CD4-positive, alpha-beta memory T cell (primary cell): ENCODE data around the gene HYAL2. TPM values are rescaled to one million over a fixed set of nuclear protein-coding genes. Genes with fewer than 3 reads are reported as not detected.

Experiments
- CTCF ChIA-PET: fragments of 350-600 bp; sonication (Branson Sonifier 250); formaldehyde crosslinking; loops from one replicate; lab custom pipeline; 2021; ENCODE audit warnings: inconsistent platforms; ENCODE audit not compliant: partially characterized antibody; lab: Charles Lee
- POLR2A ChIA-PET: fragments of 350-600 bp; sonication (Branson Sonifier 250); formaldehyde crosslinking; loops from one replicate; lab custom pipeline; 2021; ENCODE audit not compliant: partially characterized antibody; lab: Charles Lee
- DNase-seq, 5 donors: peaks; one replicate each; pipeline versions ENCODE4 v3.0.0 to v3.0.0-alpha.2; 2020 to 2022; ENCODE audit warnings: mixed read lengths in 1 of 5
- H3K27ac ChIP-seq: one replicate; pipeline ENCODE4 v1.7.0; 2013; ENCODE audit warnings: low read depth, low read length
- H3K27me3 ChIP-seq: 2 replicates; pipeline ENCODE4 v1.7.0; 2013; ENCODE audit warnings: mild to moderate bottlenecking, low read length, moderate library complexity; ENCODE audit not compliant: insufficient read depth
- H3K36me3 ChIP-seq: 2 replicates; pipeline ENCODE4 v1.7.0; 2013; ENCODE audit warnings: mild to moderate bottlenecking, low read length, moderate library complexity; ENCODE audit not compliant: insufficient read depth
- H3K4me1 ChIP-seq: 2 replicates; pipeline ENCODE4 v1.7.0; 2013; ENCODE audit warnings: mild to moderate bottlenecking, low read length, moderate library complexity; ENCODE audit not compliant: insufficient read depth
- H3K4me3 ChIP-seq, 2 donors: one replicate each; pipeline ENCODE4 v1.7.0; 2013; ENCODE audit warnings: low read length in 2 of 2, mild to moderate bottlenecking in 1 of 2
- H3K9me3 ChIP-seq, 2 donors: one replicate each; pipeline ENCODE4 v1.7.0; 2013; ENCODE audit warnings: low read length in 2 of 2, control low read depth in 1 of 2; ENCODE audit not compliant: control insufficient read depth in 1 of 2
- H3K27ac Mint-ChIP-seq, 7 donors: one replicate each; pipeline ENCODE4 v1.8.0; 2020 to 2021; ENCODE audit warnings: mixed read lengths in 7 of 7, mild to moderate bottlenecking in 6 of 7, inconsistent platforms in 3 of 7, moderate library complexity in 3 of 7
- H3K27me3 Mint-ChIP-seq, 2 donors: one replicate each; pipeline ENCODE4 v1.8.0; 2020 to 2021; ENCODE audit warnings: mixed read lengths in 2 of 2
- H3K36me3 Mint-ChIP-seq, 2 donors: one replicate each; pipeline ENCODE4 v1.8.0; 2020 to 2021; ENCODE audit warnings: mixed read lengths in 2 of 2, inconsistent platforms in 1 of 2, mild to moderate bottlenecking in 1 of 2
- H3K4me1 Mint-ChIP-seq, 4 donors: one replicate each; pipeline ENCODE4 v1.8.0; 2020 to 2021; ENCODE audit warnings: mixed read lengths in 4 of 4, mild to moderate bottlenecking in 1 of 4
- H3K4me3 Mint-ChIP-seq, 8 donors: one replicate each; pipeline ENCODE4 v1.8.0; 2020 to 2021; ENCODE audit warnings: mixed read lengths in 8 of 8, mild to moderate bottlenecking in 7 of 8, moderate library complexity in 6 of 8, inconsistent platforms in 3 of 8
- H3K9me3 Mint-ChIP-seq, 8 donors: one replicate each; pipeline ENCODE4 v1.8.0; 2020 to 2021; ENCODE audit warnings: mixed read lengths in 8 of 8, mild to moderate bottlenecking in 5 of 8, inconsistent platforms in 3 of 8, moderate library complexity in 1 of 8
- intact Hi-C: fragments of 100-400 bp; cut with micrococcal nuclease; formaldehyde crosslinking; loops from one replicate; pipeline ENCODE4 v1.15.1; 2023
- polyA plus RNA-seq, 2 donors: library from polyadenylated mRNA; unstranded; fragments of 300-500 nt; fragmentation: Illumina TruSeq; gene quantifications; one replicate each; pipeline ENCODE4 v1.2.3, GENCODE V29; 2021
- total RNA-seq, 2 experiments: library from RNA; stranded (reverse); gene quantifications; one replicate each; pipeline ENCODE4 v1.2.3, GENCODE V29; 2021

The HYAL2 gene
- total and polyA plus RNA-seq, 4 experiments from 2014 or later, result 3.7 to 12.3 (median 7.2) TPM

GRCh38 chr3:50304601-50305000 lies 17.9 kb downstream of the HYAL2 start:
- Histone ChIP-seq H3K9me3 (no peaks in the 10 kb centered on the region), H3K27ac (no peak overlapping the region), H3K36me3 (no peaks in the 10 kb centered on the region), H3K27me3 (no peaks in the 10 kb centered on the region), H3K4me3 (no peak overlapping the region), H3K4me1 (peaks cover 12% of the 10 kb centered on the region)
- H3K9me3 Mint-ChIP-seq, result no peaks in the 10 kb centered on the region
- ChIA-PET POLR2A (no interaction called here), CTCF (no interaction called here)
- H3K27ac Mint-ChIP-seq, result peak overlapping the region in 4 of 7 donors; percentile 7 to 57 (median 30)
- intact Hi-C loops, result no loop called here
- H3K36me3 Mint-ChIP-seq, result no peaks in the 10 kb centered on the region
- H3K4me3 Mint-ChIP-seq, result no peak overlapping the region
- peaks cover 11 to 16% (median 14%) of the 10 kb centered on the region in 4 donors for H3K4me1 Mint-ChIP-seq
- no peaks in the 10 kb centered on the region for H3K27me3 Mint-ChIP-seq
- peak in 1 of 5 donors; percentile 8 for DNase-seq

DNA sequence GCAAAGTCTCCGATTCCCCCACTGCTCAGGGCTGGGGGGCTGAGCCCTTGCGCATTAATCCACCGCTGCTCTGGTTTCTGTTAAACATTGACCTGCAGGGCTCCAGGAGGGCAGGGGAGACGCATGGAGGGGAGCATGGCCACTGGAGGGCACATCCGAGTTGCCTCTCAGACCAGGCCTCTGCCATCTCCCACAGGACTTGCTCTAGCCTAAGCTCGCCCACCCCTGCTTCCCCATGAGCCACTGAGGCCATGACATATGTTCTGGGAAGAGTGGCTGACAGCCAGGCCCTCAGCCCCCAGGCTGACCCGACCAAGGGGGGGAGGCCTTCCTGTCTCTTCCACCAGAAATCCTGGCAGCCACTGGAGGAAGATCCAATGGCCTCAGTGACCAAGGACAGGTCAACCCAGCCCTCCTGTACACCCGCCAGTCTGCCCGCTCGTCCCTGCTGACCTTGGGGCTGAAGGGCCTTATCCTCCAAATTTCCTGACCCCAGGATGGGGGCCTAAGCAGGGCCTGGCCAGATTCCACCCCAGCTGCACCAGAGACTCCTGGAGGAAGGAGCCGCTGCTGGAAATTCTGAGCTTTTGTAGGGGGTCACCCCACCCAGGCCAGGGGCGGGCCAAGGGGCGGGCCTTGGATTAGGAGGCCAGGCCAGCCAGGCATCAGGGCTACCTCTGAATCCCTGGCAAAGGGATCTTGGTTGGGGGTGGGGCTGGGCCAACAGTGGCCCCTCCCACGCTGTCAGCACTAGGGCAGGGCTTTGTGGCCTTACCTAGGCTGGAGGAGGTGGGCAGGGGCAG lies 19.3 kb downstream of the HYAL2 start, which contains the start of gene HYAL1:
HYAL1 (minus strand) TSS at position 562 of the 803 bp plus-strand sequence. CDS start 618 bp downstream, outside the sequence.
- POLR2A ChIA-PET, result interaction anchor here (0.9 kb wide), 1 partner anchor 35 kb away, joined by 3 read pairs; no protein-coding TSS in a partner anchor
- Histone ChIP-seq H3K36me3 (no peaks in the 10 kb centered on the region), H3K4me3 (no peak within 1 kb of the TSS), H3K9me3 (no peaks in the 10 kb centered on the region), H3K4me1 (peaks cover 18% of the 10 kb centered on the region), H3K27me3 (no peaks in the 10 kb centered on the region), H3K27ac (no peak within 1 kb of the TSS)
- H3K4me3 Mint-ChIP-seq, result no peak within 1 kb of the TSS
- H3K4me1 Mint-ChIP-seq, result peaks cover 12 to 29% (median 18%) of the 10 kb centered on the region in 4 donors
- intact Hi-C loops, result no loop called here
- CTCF ChIA-PET, result interaction anchor here (1.0 kb wide), 1 partner anchor 34 kb away, joined by 3 read pairs; no protein-coding TSS in a partner anchor
- H3K27me3 Mint-ChIP-seq, result no peaks in the 10 kb centered on the region
- H3K27ac Mint-ChIP-seq, result no peak within 1 kb of the TSS
- peak in 1 of 5 donors; percentile 31 for DNase-seq
- peaks cover 0 to 7% of the 10 kb centered on the region in 2 donors for H3K36me3 Mint-ChIP-seq
- no peaks in the 10 kb centered on the region for H3K9me3 Mint-ChIP-seq

GRCh38 chr3:50302095-50303012 lies 20.2 kb downstream of the HYAL2 start:
- H3K4me3 Mint-ChIP-seq, result peak overlapping the region in 1 of 8 donors; percentile 7
- H3K27me3 ChIP-seq, result no peaks in the 10 kb centered on the region
- H3K4me1 ChIP-seq, result peaks cover 25% of the 10 kb centered on the region
- H3K36me3 ChIP-seq, result no peaks in the 10 kb centered on the region
- CTCF ChIA-PET, result interaction anchor here (0.7 to 1.0 kb wide), 2 partner anchors 35 to 265 kb away, joined by 3 read pairs; partner anchors contain the start of gene C3orf18
- no peaks in the 10 kb centered on the region for H3K9me3 Mint-ChIP-seq
- H3K27me3 Mint-ChIP-seq, result no peaks in the 10 kb centered on the region
- peak overlapping the region in 3 of 7 donors; percentile 13 to 57 (median 41) for H3K27ac Mint-ChIP-seq
- intact Hi-C loops, result no loop called here
- POLR2A ChIA-PET, result interaction anchor here (0.9 to 1.0 kb wide), 3 partner anchors 13 to 36 kb away, joined by 3 to 4 read pairs (median 3); partner anchors contain the start of gene TUSC2
- peaks cover 0 to 7% of the 10 kb centered on the region in 2 donors for H3K36me3 Mint-ChIP-seq
- no peak overlapping the region for H3K27ac ChIP-seq
- peaks cover 14 to 37% (median 23%) of the 10 kb centered on the region in 4 donors for H3K4me1 Mint-ChIP-seq
- H3K9me3 ChIP-seq, result no peaks in the 10 kb centered on the region
- DNase-seq, result peak in 1 of 5 donors; percentile 35
- no peak overlapping the region for H3K4me3 ChIP-seq

- Histone ChIP-seq H3K4me3 (no peak overlapping the region), H3K27me3 (no peaks in the 10 kb centered on the region), H3K4me1 (peaks cover 25% of the 10 kb centered on the region), H3K9me3 (no peaks in the 10 kb centered on the region), H3K27ac (no peak overlapping the region), H3K36me3 (no peaks in the 10 kb centered on the region)
- Mint-ChIP-seq H3K27me3 (no peaks in the 10 kb centered on the region), H3K4me1 (peaks cover 15 to 44% (median 27%) of the 10 kb centered on the region in 4 donors), H3K36me3 (peaks cover 0 to 7% of the 10 kb centered on the region in 2 donors), H3K4me3 (peak overlapping the region in 6 of 8 donors; percentile 35 to 97 (median 64)), H3K27ac (peak overlapping the region; percentile 95 to 100 (median 100)), H3K9me3 (no peaks in the 10 kb centered on the region)
- POLR2A ChIA-PET, result interaction anchor here (0.6 to 3.8 kb wide), 2 partner anchors 28 to 46 kb away, joined by 3 to 28 read pairs; partner anchors contain the start of gene TUSC2
- intact Hi-C loops, result no loop called here
- DNase-seq, result no peak
- CTCF ChIA-PET, result no interaction called here
Observed at GRCh38 chr3:50300681-50301254, 21.8 kb downstream of the HYAL2 start.

GRCh38 chr3:50299929-50300680 lies 22.4 kb downstream of the HYAL2 start:
- ChIA-PET CTCF (interaction anchor here (0.9 to 3.8 kb wide), 11 partner anchors 15 to 105 kb away, joined by 3 to 37 read pairs (median 5); partner anchors contain the start of genes GNAI2, HYAL2 and TUSC2), POLR2A (interaction anchor here (0.6 to 9.2 kb wide), 15 partner anchors 10 to 269 kb away, joined by 3 to 178 read pairs (median 10); partner anchors contain the start of genes CYB561D2, GNAI2, HEMK1 and HYAL2)
- no peaks in the 10 kb centered on the region for H3K27me3 Mint-ChIP-seq
- no peaks in the 10 kb centered on the region for H3K9me3 Mint-ChIP-seq
- peak overlapping the region; percentile 95 to 100 (median 97) for H3K4me3 Mint-ChIP-seq
- H3K4me1 Mint-ChIP-seq, result peaks cover 15 to 47% (median 27%) of the 10 kb centered on the region in 4 donors
- no peaks in the 10 kb centered on the region for H3K9me3 ChIP-seq
- peak overlapping the region; percentile 95 to 100 (median 100) for H3K27ac Mint-ChIP-seq
- no peaks in the 10 kb centered on the region for H3K27me3 ChIP-seq
- no peaks in the 10 kb centered on the region for H3K36me3 ChIP-seq
- peaks cover 25% of the 10 kb centered on the region for H3K4me1 ChIP-seq
- DNase-seq, result peak in 1 of 5 donors; percentile 32
- H3K4me3 ChIP-seq, result peak overlapping the region; percentile 57 to 64
- peaks cover 0 to 7% of the 10 kb centered on the region in 2 donors for H3K36me3 Mint-ChIP-seq
- H3K27ac ChIP-seq, result peak overlapping the region; percentile 90
- intact Hi-C loops, result loop anchor here (1.0 to 2.0 kb wide), 8 partner anchors 21 to 361 kb away; partner anchors contain the start of genes CYB561D2, NPRL2, TMEM115 and TUSC2

- Histone ChIP-seq H3K9me3 (no peaks in the 10 kb centered on the region), H3K4me3 (peak overlapping the region; percentile 57 to 64), H3K27me3 (no peaks in the 10 kb centered on the region), H3K27ac (peak overlapping the region; percentile 90), H3K36me3 (no peaks in the 10 kb centered on the region), H3K4me1 (peaks cover 25% of the 10 kb centered on the region)
- Mint-ChIP-seq H3K36me3 (peaks cover 0 to 7% of the 10 kb centered on the region in 2 donors), H3K4me3 (peak overlapping the region; percentile 95 to 100 (median 97)), H3K27ac (peak overlapping the region; percentile 95 to 100 (median 100)), H3K4me1 (peaks cover 12 to 47% (median 26%) of the 10 kb centered on the region in 4 donors), H3K27me3 (no peaks in the 10 kb centered on the region), H3K9me3 (no peaks in the 10 kb centered on the region)
- CTCF ChIA-PET, result interaction anchor here (0.9 to 3.8 kb wide), 12 partner anchors 15 to 105 kb away, joined by 3 to 37 read pairs (median 5); partner anchors contain the start of genes GNAI2, HYAL2 and TUSC2
- no peak for DNase-seq
- POLR2A ChIA-PET, result interaction anchor here (1.0 to 9.2 kb wide), 17 partner anchors 10 to 1090 kb away, joined by 3 to 178 read pairs (median 7); partner anchors contain the start of genes CYB561D2, GNAI2, HEMK1 and HYAL2
- intact Hi-C loops, result loop anchor here (1.0 to 2.0 kb wide), 8 partner anchors 22 to 360 kb away; partner anchors contain the start of genes CYB561D2, NPRL2, TMEM115 and TUSC2
Observed at GRCh38 chr3:50299638-50299928, 23.0 kb downstream of the HYAL2 start.
